ENCODE data around the gene LTBP3. TPM values are rescaled to one million over a fixed set of nuclear protein-coding genes. Genes with fewer than 3 reads are reported as not detected.

LTBP3 gene
- total and polyA plus RNA-seq, 2 of the 13 experiments (the other 11 are each of a cell fraction or from before 2014, with no cell fraction given) = 12.2 to 68.1 TPM

- TF ChIP-seq AGO2 (optimal IDR thresholded peaks at IDR 0.05; ENCODE audit: low read depth, low read length) (peak; percentile 54), ZGPAT (CRISPR knock-in tag; IDR thresholded peaks at IDR 0.05) (peak; percentile 96), ZSCAN22 (CRISPR knock-in tag; IDR thresholded peaks at IDR 0.05) (peak; percentile 44; the same call in 1 of the 2 replicates), MTF2 (CRISPR knock-in tag; IDR thresholded peaks at IDR 0.05; ENCODE audit: borderline replicate concordance) (peak; percentile 82; the same call in 1 of the 2 replicates), ZNF878 (CRISPR knock-in tag; IDR thresholded peaks at IDR 0.05) (no peak), KLF11 (CRISPR knock-in tag; IDR thresholded peaks at IDR 0.05) (peak; percentile 89), ZNF883 (CRISPR knock-in tag; IDR thresholded peaks at IDR 0.05; ENCODE audit: not compliant biosample characterization) (no peak), CHD2 (IDR thresholded peaks at IDR 0.05; ENCODE audit: low read depth, low read length) (no peak), HOXA3 (CRISPR knock-in tag; IDR thresholded peaks at IDR 0.05) (peak; percentile 99), HMGXB4 (CRISPR knock-in tag; IDR thresholded peaks at IDR 0.05; ENCODE audit: borderline replicate concordance in 1 of 2, low read depth in 1 of 2) (peak; percentile 91 to 92; a peak in 3 of 4 replicates), HMG20A (CRISPR knock-in tag; IDR thresholded peaks at IDR 0.05; ENCODE audit: borderline replicate concordance) (no peak), ZNF350 (CRISPR knock-in tag; IDR thresholded peaks at IDR 0.05; ENCODE audit: borderline replicate concordance, low read depth) (peak; percentile 98; the same call in 1 of the 2 replicates), ZNF564 (CRISPR knock-in tag; IDR thresholded peaks at IDR 0.05) (no peak; the same call in 1 of the 2 replicates), ZC3H13 (CRISPR knock-in tag; IDR thresholded peaks at IDR 0.05) (no peak; the same call in 1 of the 2 replicates), TBX2 (CRISPR knock-in tag; IDR thresholded peaks at IDR 0.05; ENCODE audit: borderline replicate concordance) (peak; percentile 74; the same call in 1 of the 2 replicates), RFX5 (IDR thresholded peaks at IDR 0.05; ENCODE audit: low read depth, low read length) (peak; percentile 40; the same call in 1 of the 2 replicates), NCOA2 (CRISPR knock-in tag; IDR thresholded peaks at IDR 0.05) (no peak; the same call in 1 of the 2 replicates), ATF7-NPFF (CRISPR knock-in tag; IDR thresholded peaks at IDR 0.05; ENCODE audit: low read depth) (no peak), TEF (CRISPR knock-in tag; IDR thresholded peaks at IDR 0.05) (no peak), MIER2 (CRISPR knock-in tag; IDR thresholded peaks at IDR 0.05) (peak; percentile 54; the same call in 1 of the 2 replicates), ZNF777 (CRISPR knock-in tag; IDR thresholded peaks at IDR 0.05) (peak; percentile 75), ZNF503 (CRISPR knock-in tag; IDR thresholded peaks at IDR 0.05) (0 out of 2 replicates have a peak, but pooled peaks have one; percentile 30), PHF8 (CRISPR knock-in tag; IDR thresholded peaks at IDR 0.05) (peak; percentile 73)
Observed at GRCh38 chr11:65569973-65570918, 12.1 kb upstream of the LTBP3 start, which contains the start of gene ZNRD2 (continued).
